H9 (cell line): ENCODE measurements around the gene DPEP2. TPM values are rescaled to one million over a fixed set of nuclear protein-coding genes. Genes with fewer than 3 reads are reported as not detected.

Source experiments
- DNase-seq: peaks from one replicate; pipeline ENCODE4 v3.0.0-alpha.2; 2017
- H2AFZ ChIP-seq: one replicate; pipeline ENCODE4 v1.6.1; 2013; ENCODE audit warnings: mild to moderate bottlenecking, low read length, control low read depth, moderate library complexity
- H2AK5ac ChIP-seq: 2 replicates; pipeline ENCODE4 v1.6.1; 2013; ENCODE audit warnings: low read length, control low read depth, mixed read lengths; ENCODE audit not compliant: insufficient read length
- H2BK120ac ChIP-seq: one replicate; pipeline ENCODE4 v1.6.1; 2013; ENCODE audit warnings: low read depth, mild to moderate bottlenecking, low read length, control low read depth, inconsistent platforms; ENCODE audit not compliant: poor library complexity, severe bottlenecking
- H2BK12ac ChIP-seq: 2 replicates; pipeline ENCODE4 v1.6.1; 2013; ENCODE audit warnings: low read length, control low read depth, mixed read lengths, low read depth; ENCODE audit not compliant: insufficient read length
- H2BK15ac ChIP-seq: 2 replicates; pipeline ENCODE4 v1.6.1; 2013; ENCODE audit warnings: low read depth, low read length, control low read depth
- H2BK20ac ChIP-seq: one replicate; pipeline ENCODE4 v1.6.1; 2013; ENCODE audit warnings: low read depth, mild to moderate bottlenecking, low read length, control low read depth, inconsistent platforms; ENCODE audit not compliant: poor library complexity, severe bottlenecking
- H2BK5ac ChIP-seq: 2 replicates; pipeline ENCODE4 v1.6.1; 2013; ENCODE audit warnings: low read length, control low read depth, mixed read lengths; ENCODE audit not compliant: insufficient read length
- H3K14ac ChIP-seq: 2 replicates; pipeline ENCODE4 v1.6.1; 2013; ENCODE audit warnings: low read length, control low read depth; ENCODE audit not compliant: insufficient read depth
- H3K18ac ChIP-seq: 2 replicates; pipeline ENCODE4 v1.6.1; 2013; ENCODE audit warnings: low read depth, mild to moderate bottlenecking, mixed read lengths, low read length, control low read depth; ENCODE audit not compliant: insufficient read length
- H3K23ac ChIP-seq: 2 replicates; pipeline ENCODE4 v1.6.1; 2013; ENCODE audit warnings: low read length, control low read depth, mixed read lengths, low read depth; ENCODE audit not compliant: insufficient read length
- H3K23me2 ChIP-seq: 2 replicates; pipeline ENCODE4 v1.6.1; 2013; ENCODE audit warnings: low read depth, mild to moderate bottlenecking, mixed read lengths, low read length, control low read depth; ENCODE audit not compliant: insufficient read length, poor library complexity, severe bottlenecking
- H3K27ac ChIP-seq: 2 replicates; pipeline ENCODE4 v1.5.1; 2013; ENCODE audit warnings: low read length, control low read depth, mixed read lengths, low read depth; ENCODE audit not compliant: insufficient read length
- H3K27me3 ChIP-seq: 2 replicates; pipeline ENCODE4 v1.6.1; 2013; ENCODE audit warnings: low read length, control low read depth, inconsistent platforms; ENCODE audit not compliant: insufficient read depth
- H3K4ac ChIP-seq: 2 replicates; pipeline ENCODE4 v1.6.1; 2013; ENCODE audit warnings: low read depth, mild to moderate bottlenecking, control low read depth, inconsistent platforms, low read length, moderate library complexity
- H3K4me1 ChIP-seq: 2 replicates; pipeline ENCODE4 v1.6.1; 2013; ENCODE audit warnings: low read length, control low read depth, inconsistent platforms; ENCODE audit not compliant: insufficient read depth
- H3K4me2 ChIP-seq: 2 replicates; pipeline ENCODE4 v1.6.1; 2013; ENCODE audit warnings: low read length, control low read depth, mixed read lengths; ENCODE audit not compliant: insufficient read length, insufficient read depth
- H3K56ac ChIP-seq: 2 replicates; pipeline ENCODE4 v1.6.1; 2013; ENCODE audit warnings: low read depth, mild to moderate bottlenecking, mixed read lengths, low read length, control low read depth; ENCODE audit not compliant: insufficient read length
- H3K79me1 ChIP-seq: 2 replicates; pipeline ENCODE4 v1.6.1; 2013; ENCODE audit warnings: low read depth, mild to moderate bottlenecking, moderate library complexity, low read length, control low read depth, inconsistent platforms; ENCODE audit not compliant: insufficient read depth, poor library complexity, severe bottlenecking
- H3K79me2 ChIP-seq: 2 replicates; pipeline ENCODE4 v1.6.1; 2013; ENCODE audit warnings: low read length, control low read depth, inconsistent platforms; ENCODE audit not compliant: insufficient read depth
- H3K9ac ChIP-seq: 2 replicates; pipeline ENCODE4 v1.6.1; 2013; ENCODE audit warnings: low read length, control low read depth, mixed read lengths; ENCODE audit not compliant: insufficient read length; ENCODE audit errors: extremely low read depth
- H3K9me3 ChIP-seq: one replicate; pipeline ENCODE4 v1.6.1; 2013; ENCODE audit warnings: low read depth, low read length, inconsistent platforms; ENCODE audit not compliant: control insufficient read depth
- H3T11ph ChIP-seq: one replicate; pipeline ENCODE4 v1.6.1; 2013; ENCODE audit warnings: mild to moderate bottlenecking, low read length, control low read depth, inconsistent platforms
- H4K20me1 ChIP-seq: one replicate; pipeline ENCODE4 v1.6.1; 2013; ENCODE audit not compliant: control insufficient read depth, insufficient read length, insufficient read depth
- H4K5ac ChIP-seq: 2 replicates; pipeline ENCODE4 v1.6.1; 2013; ENCODE audit warnings: low read depth, mild to moderate bottlenecking, mixed read lengths, low read length, control low read depth; ENCODE audit not compliant: insufficient read length
- H4K8ac ChIP-seq: replicated peaks from 2 replicates; pipeline ENCODE4 v1.6.1; 2013; ENCODE audit warnings: low read length, control low read depth, mixed read lengths, low read depth; ENCODE audit not compliant: insufficient read length
- H4K91ac ChIP-seq: 2 replicates; pipeline ENCODE4 v1.6.1; 2013; ENCODE audit warnings: low read depth, mild to moderate bottlenecking, moderate library complexity, mixed read lengths, low read length, control low read depth; ENCODE audit not compliant: insufficient read length
- H3K27ac Mint-ChIP-seq, 3 experiments: 2 replicates in 2 of 3; 3 replicates in 1 of 3; pipeline ENCODE4 v1.8.0; 2020 to 2021; ENCODE audit warnings: mixed read lengths in 3 of 3, mild to moderate bottlenecking in 1 of 3, moderate library complexity in 1 of 3
- H3K27me3 Mint-ChIP-seq: 2 replicates; pipeline ENCODE4 v1.8.0; 2021; ENCODE audit warnings: low read depth, mild to moderate bottlenecking, moderate library complexity, mixed read lengths
- H3K36me3 Mint-ChIP-seq, 3 experiments: 2 replicates in 2 of 3; 3 replicates in 1 of 3; pipeline ENCODE4 v1.8.0; 2020 to 2021; ENCODE audit warnings: low read depth in 3 of 3, mixed read lengths in 3 of 3; ENCODE audit not compliant: insufficient read depth in 1 of 3
- H3K4me1 Mint-ChIP-seq, 2 experiments: 2 replicates each; pipeline ENCODE4 v1.8.0; 2020; ENCODE audit warnings: mixed read lengths in 2 of 2
- H3K4me3 Mint-ChIP-seq, 2 experiments: 2 replicates in 1 of 2; 3 replicates in 1 of 2; pipeline ENCODE4 v1.8.0; 2020 to 2021; ENCODE audit warnings: mild to moderate bottlenecking in 2 of 2, mixed read lengths in 2 of 2, moderate library complexity in 1 of 2
- H3K9me3 Mint-ChIP-seq, 2 experiments: 2 replicates in 1 of 2; 3 replicates in 1 of 2; pipeline ENCODE4 v1.8.0; 2020; ENCODE audit warnings: mild to moderate bottlenecking in 2 of 2, mixed read lengths in 2 of 2, moderate library complexity in 1 of 2
- CTCF ChIP-seq: fragments of 200-600 bp; sonication (generic); conservative IDR thresholded peaks from 3 replicates; pipeline ENCODE4 v1.8.0; 2021; ENCODE audit warnings: antibody characterized with exemption, mild to moderate bottlenecking
- WGBS: extraction: QIAGEN DNeasy Blood & Tissue Kit; methylation state at CpG from one replicate; pipeline ENCODE4 v1.1.7; 2013; ENCODE audit warnings: missing lambda C conversion rate, low lambda C conversion rate, mixed read lengths; ENCODE audit not compliant: insufficient read length; ENCODE audit errors: extremely low coverage; 5-methylcytosine and 5-hydroxymethylcytosine counted together
- total RNA-seq: library from RNA; stranded (reverse); gene quantifications from 2 replicates; pipeline ENCODE4 v1.2.1, GENCODE V29; 2021

DPEP2 gene
- total RNA-seq, 1 experiment from 2014 or later = not detected

DNA sequence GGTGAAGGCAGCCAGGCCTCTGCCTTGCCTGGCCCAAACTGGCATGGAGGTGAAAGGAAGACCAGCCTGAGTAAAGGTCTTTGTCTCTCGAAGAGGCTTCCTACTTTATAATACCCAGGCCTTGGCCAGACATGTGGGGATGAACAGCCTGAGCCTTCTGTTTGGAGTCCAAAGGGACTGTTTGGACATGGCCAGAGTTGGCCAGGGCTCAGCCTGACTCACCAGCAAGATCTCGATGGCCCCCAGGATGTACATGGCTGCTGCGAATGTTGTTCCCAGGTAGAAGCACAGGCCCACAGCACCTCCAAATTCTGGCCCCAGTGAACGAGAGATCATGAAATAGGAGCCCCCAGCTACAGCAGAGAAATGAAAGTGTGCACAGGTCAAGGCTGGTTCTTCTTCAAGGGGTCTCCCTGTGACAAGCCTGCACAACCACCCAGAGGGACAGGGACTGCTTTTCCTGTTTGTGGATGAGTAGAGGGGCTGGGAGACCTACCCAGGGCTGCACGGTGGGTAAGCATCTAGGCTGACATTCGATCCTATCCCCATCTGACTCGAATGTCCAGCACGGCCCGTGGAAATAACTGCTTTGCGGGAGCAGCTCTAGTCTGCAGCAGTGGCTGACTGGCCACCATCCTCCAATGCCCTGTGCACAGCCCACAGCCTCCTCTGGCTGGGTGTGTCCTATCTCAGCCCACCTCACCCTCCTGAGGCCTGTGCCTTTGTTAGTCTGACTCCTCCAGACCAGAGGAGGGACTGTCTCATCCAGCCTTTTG is 44.7 kb downstream of the DPEP2 start:
- H2AFZ ChIP-seq = no peak overlapping the region
- no peak overlapping the region for H2AK5ac ChIP-seq
- no peak overlapping the region for H3T11ph ChIP-seq
- H3K4me2 ChIP-seq = no peak overlapping the region
- H3K4me1 Mint-ChIP-seq = no peaks in the 10 kb centered on the region
- no peak overlapping the region for H2BK120ac ChIP-seq
- no peak for TF ChIP-seq CTCF
- no CpG with 5 or more reads among the region's 10 CpGs for WGBS
- no peaks in the 10 kb centered on the region for H3K4me1 ChIP-seq
- H3K18ac ChIP-seq = no peak overlapping the region
- no peaks in the 10 kb centered on the region for H3K79me2 ChIP-seq
- H3K9me3 ChIP-seq = no peaks in the 10 kb centered on the region
- H3K27ac ChIP-seq = no peak overlapping the region
- no peak overlapping the region for H4K91ac ChIP-seq
- H2BK15ac ChIP-seq = no peak overlapping the region
- H4K5ac ChIP-seq = no peak overlapping the region
- H2BK5ac ChIP-seq = no peak overlapping the region
- peaks cover 17 to 69% (median 49%) of the 10 kb centered on the region in 3 experiments; a peak in 6 of 7 replicates for H3K36me3 Mint-ChIP-seq
- H3K23me2 ChIP-seq = no peaks in the 10 kb centered on the region
- H3K27me3 Mint-ChIP-seq = no peaks in the 10 kb centered on the region
- H3K23ac ChIP-seq = no peak overlapping the region
- no peak overlapping the region for H3K4me3 Mint-ChIP-seq
- no peak overlapping the region for H3K56ac ChIP-seq
- no peak overlapping the region for H3K14ac ChIP-seq
- H3K9ac ChIP-seq = no peak overlapping the region
- H4K20me1 ChIP-seq = no peaks in the 10 kb centered on the region
- no peaks in the 10 kb centered on the region for H3K27me3 ChIP-seq
- no peak overlapping the region; a peak in 1 of 7 replicates for H3K27ac Mint-ChIP-seq
- no peaks in the 10 kb centered on the region for H3K9me3 Mint-ChIP-seq
- H3K79me1 ChIP-seq = no peaks in the 10 kb centered on the region
- no peak overlapping the region for H3K4ac ChIP-seq
- DNase-seq = no peak
- no peak overlapping the region for H4K8ac ChIP-seq
- no peak overlapping the region for H2BK12ac ChIP-seq
- no peak overlapping the region for H2BK20ac ChIP-seq
